ENCODE results near the gene TMEM190.
"Not testable (repeated sequence)": the region's sequence is repeated elsewhere in the genome, so short reads cannot be mapped to it uniquely, and the experiment has no call there.

Gene TMEM190

DNA sequence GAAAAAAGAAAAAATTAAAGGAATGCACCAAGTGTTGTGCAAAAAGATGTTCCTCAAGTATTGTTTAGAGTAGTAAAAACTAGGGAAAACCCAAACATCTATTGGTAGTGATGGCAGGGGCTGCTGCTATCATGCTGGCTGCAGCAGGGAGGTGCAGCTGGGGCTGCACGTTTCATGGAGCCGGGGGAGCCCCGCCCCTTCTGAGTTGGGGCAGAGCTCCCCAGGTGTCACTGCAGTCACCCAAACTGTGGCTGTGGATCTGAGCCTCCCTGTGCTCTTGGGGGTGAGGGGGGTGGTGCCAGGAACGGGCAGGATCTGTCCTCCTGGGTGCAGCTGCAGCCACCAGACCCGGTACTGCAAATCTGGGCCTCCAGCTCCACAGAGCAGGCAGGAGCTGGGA lies 42.5 kb downstream of the TMEM190 start:
- Histone ChIP-seq H3K4me2 (no peak overlapping the region), H3K9ac (no peak overlapping the region), H4K20me1 (ENCODE audit: insufficient read depth) (no peaks in the 10 kb centered on the region), H2AFZ (ENCODE audit: low read depth) (no peak overlapping the region), H3K4me3 (IDR thresholded peaks at IDR 0.05; ENCODE audit: insufficient read depth, low read depth, low read length) (no peak overlapping the region), H3K4me1 (ENCODE audit: low read depth, poor library complexity, severe bottlenecking) (no peaks in the 10 kb centered on the region), H3K27ac (no peak overlapping the region), H3K27me3 (ENCODE audit: insufficient read depth, low read depth) (peaks cover 72% of the 10 kb centered on the region), H3K79me2 (ENCODE audit: insufficient read depth, low read depth) (no peaks in the 10 kb centered on the region), H3K36me3 (ENCODE audit: insufficient read depth) (no peaks in the 10 kb centered on the region)
- TF ChIP-seq, protein P1, sequence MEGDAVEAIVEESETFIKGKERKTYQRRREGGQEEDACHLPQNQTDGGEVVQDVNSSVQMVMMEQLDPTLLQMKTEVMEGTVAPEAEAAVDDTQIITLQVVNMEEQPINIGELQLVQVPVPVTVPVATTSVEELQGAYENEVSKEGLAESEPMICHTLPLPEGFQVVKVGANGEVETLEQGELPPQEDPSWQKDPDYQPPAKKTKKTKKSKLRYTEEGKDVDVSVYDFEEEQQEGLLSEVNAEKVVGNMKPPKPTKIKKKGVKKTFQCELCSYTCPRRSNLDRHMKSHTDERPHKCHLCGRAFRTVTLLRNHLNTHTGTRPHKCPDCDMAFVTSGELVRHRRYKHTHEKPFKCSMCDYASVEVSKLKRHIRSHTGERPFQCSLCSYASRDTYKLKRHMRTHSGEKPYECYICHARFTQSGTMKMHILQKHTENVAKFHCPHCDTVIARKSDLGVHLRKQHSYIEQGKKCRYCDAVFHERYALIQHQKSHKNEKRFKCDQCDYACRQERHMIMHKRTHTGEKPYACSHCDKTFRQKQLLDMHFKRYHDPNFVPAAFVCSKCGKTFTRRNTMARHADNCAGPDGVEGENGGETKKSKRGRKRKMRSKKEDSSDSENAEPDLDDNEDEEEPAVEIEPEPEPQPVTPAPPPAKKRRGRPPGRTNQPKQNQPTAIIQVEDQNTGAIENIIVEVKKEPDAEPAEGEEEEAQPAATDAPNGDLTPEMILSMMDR (conservative IDR thresholded peaks at IDR 0.05; ENCODE audit: low read depth, low read length) = no peak

DNA sequence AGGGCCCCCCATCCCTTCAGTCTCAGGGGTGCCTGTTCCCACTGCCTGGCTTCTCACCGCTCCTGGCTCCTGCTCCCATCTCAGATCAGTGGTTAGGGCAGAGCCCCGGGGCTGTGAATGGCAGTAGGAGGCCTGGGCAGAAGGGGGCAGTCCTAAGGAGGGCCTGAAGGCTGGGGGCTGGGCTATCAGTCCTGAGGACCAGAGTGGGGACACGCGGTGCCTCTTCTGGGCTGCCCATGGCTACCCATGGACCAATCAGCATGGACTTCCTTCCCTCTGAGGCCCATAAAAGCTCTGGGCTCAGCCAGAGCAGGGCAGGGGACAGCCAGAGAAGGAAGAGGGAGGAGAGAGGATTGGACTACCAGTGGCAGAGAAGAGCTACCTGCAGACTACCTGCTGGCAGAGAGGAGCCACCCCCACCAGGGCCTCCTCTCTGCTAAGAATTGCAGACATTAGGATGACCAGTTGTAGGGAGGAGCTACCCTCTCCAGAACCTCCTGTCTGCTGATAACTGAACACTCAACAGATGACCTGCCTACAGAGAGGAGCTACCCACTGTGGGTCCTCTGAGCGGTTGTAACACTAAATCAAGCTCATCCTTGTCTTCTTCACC lies 43.1 kb downstream of the TMEM190 start:
- H3K79me2 ChIP-seq (ENCODE audit: insufficient read depth, low read depth) = no peaks in the 10 kb centered on the region
- H3K9ac ChIP-seq = no peak overlapping the region
- H3K4me1 ChIP-seq (ENCODE audit: low read depth, poor library complexity, severe bottlenecking) = no peaks in the 10 kb centered on the region
- no peak overlapping the region for H3K4me2 ChIP-seq
- H3K4me3 ChIP-seq (IDR thresholded peaks at IDR 0.05; ENCODE audit: insufficient read depth, low read depth, low read length) = no peak overlapping the region
- no peak overlapping the region for H3K27ac ChIP-seq
- H2AFZ ChIP-seq (ENCODE audit: low read depth) = no peak overlapping the region
- H3K36me3 ChIP-seq (ENCODE audit: insufficient read depth) = no peaks in the 10 kb centered on the region
- peaks cover 72% of the 10 kb centered on the region for H3K27me3 ChIP-seq (ENCODE audit: insufficient read depth, low read depth)
- no peaks in the 10 kb centered on the region for H4K20me1 ChIP-seq (ENCODE audit: insufficient read depth)
- TF ChIP-seq, protein P1 (conservative IDR thresholded peaks at IDR 0.05; ENCODE audit: low read depth, low read length) = no peak

DNA sequence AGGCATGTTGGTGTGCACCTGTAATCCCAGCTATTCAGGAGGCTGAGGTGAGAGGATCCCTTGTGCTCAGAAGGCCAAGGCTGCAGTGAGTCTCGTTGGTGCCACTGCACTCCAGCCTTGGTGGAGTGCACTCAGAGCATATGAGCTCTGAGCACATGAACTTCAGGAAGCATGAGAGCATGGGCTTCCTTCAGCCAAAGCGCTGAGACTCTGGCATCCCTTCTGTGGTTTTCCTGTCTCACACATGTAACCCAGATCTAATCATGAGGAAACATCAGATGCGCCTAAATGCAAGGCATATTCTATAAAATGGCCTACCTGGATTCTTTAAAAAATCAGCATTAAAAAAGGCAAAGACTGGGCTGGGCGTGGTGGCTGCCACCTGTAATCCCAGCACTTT lies 44.7 kb downstream of the TMEM190 start:
- not testable (repeated sequence) for H3K4me3 ChIP-seq (IDR thresholded peaks at IDR 0.05; ENCODE audit: insufficient read depth, low read depth, low read length); H3K9ac ChIP-seq; H3K4me1 ChIP-seq (ENCODE audit: low read depth, poor library complexity, severe bottlenecking); H3K36me3 ChIP-seq (ENCODE audit: insufficient read depth); H3K79me2 ChIP-seq (ENCODE audit: insufficient read depth, low read depth); H2AFZ ChIP-seq (ENCODE audit: low read depth); H4K20me1 ChIP-seq (ENCODE audit: insufficient read depth); H3K27ac ChIP-seq; H3K4me2 ChIP-seq
- peaks cover 75% of the 10 kb centered on the region for H3K27me3 ChIP-seq (ENCODE audit: insufficient read depth, low read depth)

DNA sequence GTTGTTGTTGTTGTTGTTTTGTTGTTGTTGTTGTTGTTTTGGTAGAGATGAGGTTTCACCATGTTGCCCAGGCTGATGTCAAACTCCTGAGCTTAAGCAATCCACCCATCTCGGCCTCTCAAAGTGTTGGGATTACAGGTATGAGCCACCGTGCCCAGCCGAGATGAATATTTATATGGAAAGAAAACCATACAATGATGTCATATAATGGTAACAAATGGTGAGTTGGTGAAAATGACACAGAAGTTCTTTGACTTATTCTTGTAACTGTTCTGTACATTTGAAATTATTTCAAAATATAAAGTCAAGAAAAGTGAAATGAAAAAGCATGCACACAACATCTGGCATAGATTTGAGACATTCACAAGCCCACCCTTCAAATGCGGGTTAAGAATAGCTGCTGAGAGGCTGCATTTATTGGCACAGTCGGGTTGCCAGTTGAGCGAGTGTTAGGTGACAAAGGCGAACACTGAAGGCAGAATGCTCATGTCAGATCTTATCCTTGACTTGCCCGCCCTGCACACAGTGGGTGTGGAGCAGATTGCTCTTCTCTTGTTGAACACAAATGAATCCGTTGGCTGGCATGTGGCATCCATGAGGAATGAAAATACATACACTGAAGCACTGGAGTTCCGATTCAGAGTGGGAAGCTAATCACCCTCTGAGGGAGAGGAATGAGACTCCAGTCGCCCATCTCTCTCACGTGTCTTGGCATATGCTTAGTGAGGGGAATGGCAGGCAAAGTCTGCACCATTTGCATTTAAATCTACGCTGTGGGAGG lies 46.8 kb downstream of the TMEM190 start:
- H3K4me2 ChIP-seq = no peak overlapping the region
- no peaks in the 10 kb centered on the region for H3K4me1 ChIP-seq (ENCODE audit: low read depth, poor library complexity, severe bottlenecking)
- H3K36me3 ChIP-seq (ENCODE audit: insufficient read depth) = no peaks in the 10 kb centered on the region
- no peak overlapping the region for H3K27ac ChIP-seq
- H3K27me3 ChIP-seq (ENCODE audit: insufficient read depth, low read depth) = peaks cover 93% of the 10 kb centered on the region
- no peak overlapping the region for H3K4me3 ChIP-seq (IDR thresholded peaks at IDR 0.05; ENCODE audit: insufficient read depth, low read depth, low read length)
- TF ChIP-seq, protein P1 (conservative IDR thresholded peaks at IDR 0.05; ENCODE audit: low read depth, low read length) = no peak
- no peak overlapping the region for H2AFZ ChIP-seq (ENCODE audit: low read depth)
- H3K79me2 ChIP-seq (ENCODE audit: insufficient read depth, low read depth) = no peaks in the 10 kb centered on the region
- no peaks in the 10 kb centered on the region for H4K20me1 ChIP-seq (ENCODE audit: insufficient read depth)
- no peak overlapping the region for H3K9ac ChIP-seq

DNA sequence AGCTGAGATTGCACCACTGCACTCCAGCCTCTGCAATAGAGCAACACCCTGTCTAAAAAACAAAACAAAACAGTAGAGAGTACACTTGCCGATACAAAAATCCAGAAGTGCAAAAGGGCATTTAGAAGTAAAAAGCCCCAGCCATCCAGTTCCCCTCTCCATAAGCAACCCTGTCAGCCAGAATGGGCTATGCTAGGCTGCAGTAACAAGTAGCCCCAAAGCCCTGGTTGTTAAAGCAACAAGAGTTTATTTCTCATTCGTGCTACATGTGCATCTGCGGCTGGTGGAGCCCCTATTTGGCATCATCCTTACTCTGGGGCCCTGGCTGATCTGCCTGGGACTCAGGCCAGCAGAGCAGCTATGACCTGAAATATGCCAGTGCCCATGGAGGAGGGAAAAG lies 47.9 kb downstream of the TMEM190 start:
- no peak overlapping the region for H3K9ac ChIP-seq
- no peak overlapping the region for H3K4me3 ChIP-seq (IDR thresholded peaks at IDR 0.05; ENCODE audit: insufficient read depth, low read depth, low read length)
- no peak overlapping the region for H3K27ac ChIP-seq
- TF ChIP-seq, protein P1 (conservative IDR thresholded peaks at IDR 0.05; ENCODE audit: low read depth, low read length) = no peak
- H3K79me2 ChIP-seq (ENCODE audit: insufficient read depth, low read depth) = no peaks in the 10 kb centered on the region
- no peak overlapping the region for H3K4me2 ChIP-seq
- peaks cover 93% of the 10 kb centered on the region for H3K27me3 ChIP-seq (ENCODE audit: insufficient read depth, low read depth)
- no peaks in the 10 kb centered on the region for H4K20me1 ChIP-seq (ENCODE audit: insufficient read depth)
- H2AFZ ChIP-seq (ENCODE audit: low read depth) = no peak overlapping the region
- no peaks in the 10 kb centered on the region for H3K4me1 ChIP-seq (ENCODE audit: low read depth, poor library complexity, severe bottlenecking)
- no peaks in the 10 kb centered on the region for H3K36me3 ChIP-seq (ENCODE audit: insufficient read depth)
